K562 (cell line): Measurements from ENCODE around the gene ADCY6. TPM values are rescaled to one million over a fixed set of nuclear protein-coding genes. Genes with fewer than 3 reads are reported as not detected.

Experiments
- CC2D1A ChIP-seq: fragments of 450-650 bp; IDR thresholded peaks from 2 replicates; pipeline ENCODE4 v1.6.1; 2017; ENCODE audit warnings: mild to moderate bottlenecking
- ELF1 ChIP-seq: fragments of 200-800 bp; sonication (Bioruptor generic); IDR thresholded peaks from 2 replicates; pipeline ENCODE4 v1.6.1; 2016; ENCODE audit warnings: missing genetic modification characterization, missing compliant biosample characterization
- KDM4B ChIP-seq, 2 experiments: fragments of 450-650 bp in 1 of 2; sonication (generic) in 1 of 2; IDR thresholded peaks; 2 replicates each; pipeline ENCODE4 v1.6.1; 2016 to 2017; ENCODE audit warnings: borderline replicate concordance in 2 of 2, antibody characterized with exemption in 1 of 2, low read depth in 1 of 2, mild to moderate bottlenecking in 1 of 2
- MCM7 ChIP-seq, 2 experiments: fragments of 450-650 bp; IDR thresholded peaks; 2 replicates each; pipeline ENCODE4 v1.6.1; 2016 to 2018
- NCOA2 ChIP-seq, 2 experiments: fragments of 450-650 bp; IDR thresholded peaks; 2 replicates each; pipeline ENCODE4 v1.6.1; 2018; ENCODE audit warnings: mild to moderate bottlenecking in 2 of 2, moderate library complexity in 1 of 2; ENCODE audit not compliant: partially characterized antibody in 2 of 2
- NR3C1 ChIP-seq: sonication (generic); formaldehyde crosslinking; IDR thresholded peaks from 2 replicates; pipeline ENCODE4 v1.8.1; 2022; ENCODE audit warnings: missing genetic modification reagents
- OTX1 ChIP-seq: fragments of 450-650 bp; formaldehyde crosslinking; IDR thresholded peaks from 2 replicates; pipeline ENCODE4 v1.4.0; 2022; ENCODE audit warnings: mild to moderate bottlenecking
- PCBP1 ChIP-seq: fragments of 200-400 bp; formaldehyde crosslinking; IDR thresholded peaks from 2 replicates; pipeline ENCODE4 v1.6.1; 2018; ENCODE audit warnings: mild to moderate bottlenecking, low read depth, low read length; ENCODE audit not compliant: poor library complexity, severe bottlenecking
- PRDM10 ChIP-seq: fragments of 450-650 bp; IDR thresholded peaks from 2 replicates; pipeline ENCODE4 v1.6.1; 2018; ENCODE audit not compliant: partially characterized antibody
- RBM22 ChIP-seq: fragments of 200-400 bp; formaldehyde crosslinking; IDR thresholded peaks from 2 replicates; pipeline ENCODE4 v1.6.1; 2018; ENCODE audit warnings: low read length, low read depth; ENCODE audit not compliant: poor library complexity, severe bottlenecking
- RCOR1 ChIP-seq, 2 experiments: IDR thresholded peaks; 2 replicates each; pipeline ENCODE4 v1.6.1; 2012; ENCODE audit warnings: low read depth in 2 of 2, low read length in 2 of 2, borderline replicate concordance in 1 of 2, improper control_type of control experiment in 1 of 2
- SRSF3 ChIP-seq: fragments of 200-400 bp; formaldehyde crosslinking; IDR thresholded peaks from 2 replicates; pipeline ENCODE4 v1.6.1; 2016; ENCODE audit warnings: mild to moderate bottlenecking, low read length, moderate library complexity; ENCODE audit not compliant: insufficient read depth
- TAF7 ChIP-seq: fragments of 450-650 bp; IDR thresholded peaks from 2 replicates; pipeline ENCODE4 v1.6.1; 2016; ENCODE audit warnings: missing genetic modification characterization, missing compliant biosample characterization
- TBL1XR1 ChIP-seq, 2 experiments: IDR thresholded peaks; 2 replicates each; pipeline ENCODE4 v1.6.1; 2012; ENCODE audit warnings: improper control_type of control experiment in 2 of 2, low read length in 2 of 2, mild to moderate bottlenecking in 1 of 2
- ZBED1 ChIP-seq: IDR thresholded peaks from 2 replicates; pipeline ENCODE4 v1.6.1; 2014
- ZFP91 ChIP-seq: sonication (generic); formaldehyde crosslinking; IDR thresholded peaks from 2 replicates; pipeline ENCODE4 v1.8.0; 2022; ENCODE audit warnings: mild to moderate bottlenecking, missing genetic modification reagents
- ZFX ChIP-seq: sonication (generic); formaldehyde crosslinking; IDR thresholded peaks from 2 replicates; pipeline ENCODE4 v1.8.0; 2022; ENCODE audit warnings: mild to moderate bottlenecking, missing genetic modification reagents, moderate library complexity
- ZKSCAN1 ChIP-seq: fragments of 150-350 bp; IDR thresholded peaks from 2 replicates; pipeline ENCODE4 v1.6.1; 2016; ENCODE audit warnings: low read depth, low read length
- ZNF24 ChIP-seq: fragments of 450-650 bp; IDR thresholded peaks from 2 replicates; pipeline ENCODE4 v1.6.1; 2016
- ZNF282 ChIP-seq: sonication (generic); formaldehyde crosslinking; IDR thresholded peaks from 2 replicates; pipeline ENCODE4 v1.8.1; 2023; ENCODE audit warnings: missing genetic modification reagents
- ZNF589 ChIP-seq: fragments of 200-800 bp; sonication (Bioruptor generic); IDR thresholded peaks from 2 replicates; pipeline ENCODE4 v1.6.1; 2016; ENCODE audit warnings: low read depth, missing genetic modification characterization, missing compliant biosample characterization
- ZNF75A ChIP-seq: fragments of 450-650 bp; formaldehyde crosslinking; IDR thresholded peaks from 2 replicates; pipeline ENCODE4 v1.4.0; 2020; ENCODE audit warnings: mild to moderate bottlenecking
- ZNF780A ChIP-seq: fragments of 250-450 bp; sonication (Bioruptor Pico); IDR thresholded peaks from 2 replicates; pipeline ENCODE4 v1.5.0; 2021; ENCODE audit warnings: mild to moderate bottlenecking
- ZSCAN32 ChIP-seq: fragments of 450-650 bp; formaldehyde crosslinking; IDR thresholded peaks from 2 replicates; pipeline ENCODE4 v1.4.0; 2020; ENCODE audit warnings: mild to moderate bottlenecking, moderate library complexity
- polyA plus RNA-seq, 8 experiments: library from polyadenylated mRNA; depleted of rRNA in 4 of 8; stranded (reverse) in 5 of 8; unstranded in 3 of 8; fragments of >200 nt; fragmentation: Nextera tagmentation in 2 of 8; fragmentation: Illumina TruSeq in 1 of 8; extraction: Ambion mirVana in 2 of 8; extraction: Trizol in 1 of 8; gene quantifications; 2 replicates each; pipeline versions ENCODE4 v1.2.1 to v1.2.3, GENCODE V29; 2011 to 2014; ENCODE audit warnings: inconsistent platforms in 1 of 8, missing spikeins in 1 of 8
- total RNA-seq, 7 experiments: library from RNA; depleted of rRNA in 6 of 7; stranded (reverse); fragments of >200 nt in 6 of 7; fragmentation: Illumina TruSeq in 2 of 7; extraction: Trizol in 2 of 7; gene quantifications; 2 replicates each; pipeline versions ENCODE4 v1.2.1 to v1.2.3, GENCODE V29; 2011 to 2021; ENCODE audit warnings: low replicate concordance in 1 of 7

Gene ADCY6
- total and polyA plus RNA-seq, 9 of the 15 experiments (the other 6 are each of a cell fraction or from before 2014, with no cell fraction given), result 0.01 to 1.0 (median 0.53) TPM

DNA sequence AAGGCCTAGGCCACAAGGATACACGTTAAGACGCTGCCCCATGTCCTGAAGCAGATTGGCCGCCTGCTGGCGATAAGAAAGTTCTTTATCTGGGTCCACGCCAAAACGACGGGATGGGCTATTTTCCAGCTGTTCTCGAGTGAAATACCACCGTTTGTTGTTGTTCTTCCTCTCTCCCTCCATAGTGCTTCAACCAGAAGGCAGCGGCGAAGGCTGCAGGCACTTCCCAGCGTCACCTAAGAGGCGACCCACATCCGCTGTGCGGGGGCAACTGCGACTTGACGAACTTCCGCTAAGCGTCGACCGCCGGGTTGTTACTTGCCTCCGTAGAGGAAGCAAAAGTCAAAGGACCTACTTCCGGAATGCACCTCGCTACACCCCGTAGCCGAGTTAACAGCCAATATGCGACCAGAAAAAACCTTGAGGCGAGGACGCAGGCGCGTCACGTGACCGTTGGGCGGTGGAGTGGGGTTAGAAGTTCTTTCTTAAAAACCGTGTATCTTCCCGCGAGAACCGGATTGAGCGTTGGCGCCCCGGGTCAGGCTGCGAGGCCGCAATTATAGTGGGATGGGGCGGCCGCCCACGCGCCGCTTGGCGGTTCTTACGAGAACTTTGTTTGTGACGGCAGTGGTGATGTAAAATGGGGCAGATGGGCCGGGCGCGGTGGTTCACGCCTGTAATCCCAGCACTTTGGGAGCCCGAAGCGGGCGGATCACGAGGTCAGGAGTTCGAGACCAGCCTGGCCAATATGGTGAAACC, 72.2 kb downstream of the ADCY6 start, which contains the start of gene CCNT1 (continued):
- peak; percentile 18 for TF ChIP-seq PRDM10
- no peak for TF ChIP-seq MCM7 (IDR thresholded peaks at IDR 0.05)
- TF ChIP-seq SRSF3, result no peak
- no peak for TF ChIP-seq NR3C1 (CRISPR knock-in tag)
- TF ChIP-seq PCBP1, result no peak
- peak; percentile 60; the same call in 1 of the 2 replicates for TF ChIP-seq ZBED1
- TF ChIP-seq ZFP91 (CRISPR knock-in tag), result no peak; the same call in 1 of the 2 replicates
- TF ChIP-seq TAF7 (tag), result peak; percentile 82
- peak; percentile 97 for TF ChIP-seq ELF1
- TF ChIP-seq KDM4B (IDR thresholded peaks at IDR 0.05; ENCODE audit: borderline replicate concordance in 2 of 2, low read depth in 1 of 2), result peak in 1 of 2 experiments; percentile 79; a peak in 1 of 4 replicates
- no peak for TF ChIP-seq NCOA2 (IDR thresholded peaks at IDR 0.05; ENCODE audit: partially characterized antibody in 2 of 2)
- no peak for TF ChIP-seq ZNF282 (CRISPR knock-in tag)
- TF ChIP-seq ZNF24, result 0 out of 2 replicates have a peak, but pooled peaks have one; percentile 71
- no peak for TF ChIP-seq RBM22
- peak in 1 of 2 experiments; percentile 27; a peak in 1 of 4 replicates for TF ChIP-seq RCOR1 (IDR thresholded peaks at IDR 0.05; ENCODE audit: borderline replicate concordance in 1 of 2, low read depth in 2 of 2, low read length in 2 of 2)
- TF ChIP-seq ZNF780A (CRISPR knock-in tag), result no peak
- TF ChIP-seq ZSCAN32 (CRISPR knock-in tag), result no peak
- peak; percentile 78; the same call in 1 of the 2 replicates for TF ChIP-seq CC2D1A
- TF ChIP-seq ZNF589, result no peak
- peak in 1 of 2 experiments; percentile 77; a peak in 2 of 4 replicates for TF ChIP-seq TBL1XR1 (IDR thresholded peaks at IDR 0.05; ENCODE audit: low read length in 2 of 2)
- TF ChIP-seq OTX1 (CRISPR knock-in tag), result no peak
- TF ChIP-seq ZNF75A, result no peak
- TF ChIP-seq ZFX (CRISPR knock-in tag), result peak; percentile 99
- no peak for TF ChIP-seq ZKSCAN1
